Measurements from ENCODE around the gene VTCN1.

DNA sequence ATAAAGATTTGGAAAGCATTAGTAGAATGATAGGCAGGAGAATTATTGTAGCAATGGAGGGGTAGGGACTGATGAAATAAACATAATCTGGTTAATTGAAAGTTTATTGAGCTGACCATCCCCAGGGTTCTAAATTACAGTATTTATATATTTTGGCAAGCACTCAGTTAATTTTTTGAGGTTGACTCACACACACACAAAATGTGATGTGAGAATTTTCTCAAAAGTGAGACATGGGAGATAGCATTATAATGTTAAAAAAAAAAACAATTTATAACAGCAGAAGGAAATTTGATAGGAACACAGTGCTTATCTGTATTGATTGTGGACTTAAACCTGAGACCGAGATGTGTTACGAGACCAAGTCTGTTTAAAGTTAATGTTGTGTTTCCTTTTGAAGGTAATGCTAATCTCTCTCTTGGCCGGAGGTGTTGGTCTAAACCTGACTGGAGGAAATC is 113.7 kb downstream of the VTCN1 start:
- no peak for TF ChIP-seq CTCF (IDR thresholded peaks at IDR 0.05; ENCODE audit: extremely low read depth in 1 of 2, insufficient read depth in 1 of 2, low read depth in 1 of 2, low read length in 2 of 2)
- peak; percentile 6 for TF ChIP-seq GATA2 (IDR thresholded peaks at IDR 0.05; ENCODE audit: insufficient read depth, insufficient read length, low read depth, low read length)
